ENCODE measurements around the gene SIRT4.

GRCh38 chr12:120323772-120324171 lies 21.7 kb downstream of the SIRT4 start:
- TF ChIP-seq EZH2 (IDR thresholded peaks at IDR 0.05; ENCODE audit: borderline replicate concordance, low read depth, low read length, poor library complexity, severe bottlenecking) = no peak
- TF ChIP-seq, protein P1, sequence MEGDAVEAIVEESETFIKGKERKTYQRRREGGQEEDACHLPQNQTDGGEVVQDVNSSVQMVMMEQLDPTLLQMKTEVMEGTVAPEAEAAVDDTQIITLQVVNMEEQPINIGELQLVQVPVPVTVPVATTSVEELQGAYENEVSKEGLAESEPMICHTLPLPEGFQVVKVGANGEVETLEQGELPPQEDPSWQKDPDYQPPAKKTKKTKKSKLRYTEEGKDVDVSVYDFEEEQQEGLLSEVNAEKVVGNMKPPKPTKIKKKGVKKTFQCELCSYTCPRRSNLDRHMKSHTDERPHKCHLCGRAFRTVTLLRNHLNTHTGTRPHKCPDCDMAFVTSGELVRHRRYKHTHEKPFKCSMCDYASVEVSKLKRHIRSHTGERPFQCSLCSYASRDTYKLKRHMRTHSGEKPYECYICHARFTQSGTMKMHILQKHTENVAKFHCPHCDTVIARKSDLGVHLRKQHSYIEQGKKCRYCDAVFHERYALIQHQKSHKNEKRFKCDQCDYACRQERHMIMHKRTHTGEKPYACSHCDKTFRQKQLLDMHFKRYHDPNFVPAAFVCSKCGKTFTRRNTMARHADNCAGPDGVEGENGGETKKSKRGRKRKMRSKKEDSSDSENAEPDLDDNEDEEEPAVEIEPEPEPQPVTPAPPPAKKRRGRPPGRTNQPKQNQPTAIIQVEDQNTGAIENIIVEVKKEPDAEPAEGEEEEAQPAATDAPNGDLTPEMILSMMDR (conservative IDR thresholded peaks at IDR 0.05; ENCODE audit: low read depth, low read length) = no peak

Measured in A673 (cell line).